ENCODE results near the gene PHACTR3. TPM values are rescaled to one million over a fixed set of nuclear protein-coding genes. Genes with fewer than 3 reads are reported as not detected.

Gene PHACTR3
- total and polyA plus RNA-seq, 4 donors = 0.14 to 0.42 (median 0.17) TPM

DNA sequence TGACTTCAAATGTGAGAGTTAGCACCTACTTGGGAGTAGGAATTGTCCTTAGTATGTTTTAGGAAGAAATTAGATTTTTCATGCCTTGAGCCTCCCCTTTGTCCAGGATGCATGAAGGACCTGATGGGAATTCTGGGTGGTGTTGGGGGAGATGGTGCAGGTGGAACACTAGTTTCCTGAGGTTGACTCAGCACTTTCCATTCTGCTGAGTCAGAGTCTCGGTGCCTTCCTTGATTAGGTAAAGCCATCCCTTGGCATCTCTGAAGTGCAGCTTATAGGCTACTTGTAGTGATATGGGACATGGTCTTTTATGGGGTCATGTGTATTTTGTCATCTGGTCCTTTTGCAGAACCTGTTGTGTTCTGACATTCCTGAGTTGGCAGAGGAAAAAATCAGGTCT is 105.3 kb downstream of the PHACTR3 start (continued):
- no peak for TF ChIP-seq RXRA (IDR thresholded peaks at IDR 0.05)

DNA sequence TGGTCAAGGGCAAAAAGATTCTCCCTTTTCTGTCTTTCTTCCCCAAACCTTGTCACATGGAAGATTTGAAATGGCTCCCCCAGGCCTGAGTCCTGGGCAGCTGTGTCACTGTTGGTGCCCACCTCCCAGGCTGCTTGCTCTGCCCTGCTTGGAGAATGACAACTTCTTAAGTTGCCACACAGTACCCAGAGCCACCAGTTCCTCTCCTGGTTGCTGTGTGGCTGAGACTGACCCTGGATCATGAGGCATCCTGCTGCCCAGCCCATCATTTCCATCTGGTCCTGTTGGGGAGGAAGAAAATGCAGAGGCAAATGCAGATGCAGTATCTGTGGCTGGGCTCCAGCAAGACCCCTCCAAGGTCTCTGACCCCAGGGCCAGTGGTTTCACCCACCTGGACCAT is 113.7 kb downstream of the PHACTR3 start:
- Histone ChIP-seq H3K27ac (ENCODE audit: low read depth in 1 of 2, low read length in 2 of 2) (no peak overlapping the region), H3K27me3 (ENCODE audit: control insufficient read depth in 4 of 4, insufficient read depth in 4 of 4, low read length in 3 of 4) (no peaks in the 10 kb centered on the region), H3K4me3 (ENCODE audit: low read depth in 1 of 3, low read length in 3 of 3) (no peak overlapping the region), H3K9me3 (ENCODE audit: control insufficient read depth in 4 of 4, low read length in 3 of 4) (peaks cover 0 to 2% (median 0%) of the 10 kb centered on the region in 4 donors), H3K9ac (ENCODE audit: low read depth in 1 of 2, low read length in 2 of 2) (no peak overlapping the region), H3K36me3 (ENCODE audit: control insufficient read depth in 4 of 4, insufficient read depth in 3 of 4, low read depth in 1 of 4, low read length in 3 of 4) (no peaks in the 10 kb centered on the region), H3K4me1 (ENCODE audit: control insufficient read depth in 4 of 4, insufficient read depth in 4 of 4, low read length in 3 of 4) (no peaks in the 10 kb centered on the region)
- DNase-seq (ENCODE audit: low spot score) = no peak
- TF ChIP-seq, protein P1, sequence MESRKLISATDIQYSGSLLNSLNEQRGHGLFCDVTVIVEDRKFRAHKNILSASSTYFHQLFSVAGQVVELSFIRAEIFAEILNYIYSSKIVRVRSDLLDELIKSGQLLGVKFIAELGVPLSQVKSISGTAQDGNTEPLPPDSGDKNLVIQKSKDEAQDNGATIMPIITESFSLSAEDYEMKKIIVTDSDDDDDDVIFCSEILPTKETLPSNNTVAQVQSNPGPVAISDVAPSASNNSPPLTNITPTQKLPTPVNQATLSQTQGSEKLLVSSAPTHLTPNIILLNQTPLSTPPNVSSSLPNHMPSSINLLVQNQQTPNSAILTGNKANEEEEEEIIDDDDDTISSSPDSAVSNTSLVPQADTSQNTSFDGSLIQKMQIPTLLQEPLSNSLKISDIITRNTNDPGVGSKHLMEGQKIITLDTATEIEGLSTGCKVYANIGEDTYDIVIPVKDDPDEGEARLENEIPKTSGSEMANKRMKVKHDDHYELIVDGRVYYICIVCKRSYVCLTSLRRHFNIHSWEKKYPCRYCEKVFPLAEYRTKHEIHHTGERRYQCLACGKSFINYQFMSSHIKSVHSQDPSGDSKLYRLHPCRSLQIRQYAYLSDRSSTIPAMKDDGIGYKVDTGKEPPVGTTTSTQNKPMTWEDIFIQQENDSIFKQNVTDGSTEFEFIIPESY (IDR thresholded peaks at IDR 0.05) = no peak
- TF ChIP-seq FOXA2 (IDR thresholded peaks at IDR 0.05) (no peak), RXRA (IDR thresholded peaks at IDR 0.05) (no peak), GABPA (IDR thresholded peaks at IDR 0.05 in 1 of 2, conservative IDR thresholded peaks at IDR 0.05 in 1 of 2) (no peak), FOXA1 (IDR thresholded peaks at IDR 0.05) (no peak), TAF1 (conservative IDR thresholded peaks at IDR 0.05) (no peak), JUND (IDR thresholded peaks at IDR 0.05) (no peak), SP1 (IDR thresholded peaks at IDR 0.05) (no peak), HNF4G (IDR thresholded peaks at IDR 0.05) (no peak), RAD21 (IDR thresholded peaks at IDR 0.05) (no peak), YY1 (IDR thresholded peaks at IDR 0.05) (no peak), EGR1 (IDR thresholded peaks at IDR 0.05; ENCODE audit: low read depth in 2 of 2) (no peak), HNF4A (conservative IDR thresholded peaks at IDR 0.05) (no peak), NR2F2 (IDR thresholded peaks at IDR 0.05) (no peak)
- TF ChIP-seq, protein P2, sequence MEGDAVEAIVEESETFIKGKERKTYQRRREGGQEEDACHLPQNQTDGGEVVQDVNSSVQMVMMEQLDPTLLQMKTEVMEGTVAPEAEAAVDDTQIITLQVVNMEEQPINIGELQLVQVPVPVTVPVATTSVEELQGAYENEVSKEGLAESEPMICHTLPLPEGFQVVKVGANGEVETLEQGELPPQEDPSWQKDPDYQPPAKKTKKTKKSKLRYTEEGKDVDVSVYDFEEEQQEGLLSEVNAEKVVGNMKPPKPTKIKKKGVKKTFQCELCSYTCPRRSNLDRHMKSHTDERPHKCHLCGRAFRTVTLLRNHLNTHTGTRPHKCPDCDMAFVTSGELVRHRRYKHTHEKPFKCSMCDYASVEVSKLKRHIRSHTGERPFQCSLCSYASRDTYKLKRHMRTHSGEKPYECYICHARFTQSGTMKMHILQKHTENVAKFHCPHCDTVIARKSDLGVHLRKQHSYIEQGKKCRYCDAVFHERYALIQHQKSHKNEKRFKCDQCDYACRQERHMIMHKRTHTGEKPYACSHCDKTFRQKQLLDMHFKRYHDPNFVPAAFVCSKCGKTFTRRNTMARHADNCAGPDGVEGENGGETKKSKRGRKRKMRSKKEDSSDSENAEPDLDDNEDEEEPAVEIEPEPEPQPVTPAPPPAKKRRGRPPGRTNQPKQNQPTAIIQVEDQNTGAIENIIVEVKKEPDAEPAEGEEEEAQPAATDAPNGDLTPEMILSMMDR (IDR thresholded peaks at IDR 0.05; ENCODE audit: low read depth, low read length, missing input control) = no peak
- TF ChIP-seq, protein P3, sequence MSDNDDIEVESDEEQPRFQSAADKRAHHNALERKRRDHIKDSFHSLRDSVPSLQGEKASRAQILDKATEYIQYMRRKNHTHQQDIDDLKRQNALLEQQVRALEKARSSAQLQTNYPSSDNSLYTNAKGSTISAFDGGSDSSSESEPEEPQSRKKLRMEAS (IDR thresholded peaks at IDR 0.05) = no peak
- TF ChIP-seq, protein P4, sequence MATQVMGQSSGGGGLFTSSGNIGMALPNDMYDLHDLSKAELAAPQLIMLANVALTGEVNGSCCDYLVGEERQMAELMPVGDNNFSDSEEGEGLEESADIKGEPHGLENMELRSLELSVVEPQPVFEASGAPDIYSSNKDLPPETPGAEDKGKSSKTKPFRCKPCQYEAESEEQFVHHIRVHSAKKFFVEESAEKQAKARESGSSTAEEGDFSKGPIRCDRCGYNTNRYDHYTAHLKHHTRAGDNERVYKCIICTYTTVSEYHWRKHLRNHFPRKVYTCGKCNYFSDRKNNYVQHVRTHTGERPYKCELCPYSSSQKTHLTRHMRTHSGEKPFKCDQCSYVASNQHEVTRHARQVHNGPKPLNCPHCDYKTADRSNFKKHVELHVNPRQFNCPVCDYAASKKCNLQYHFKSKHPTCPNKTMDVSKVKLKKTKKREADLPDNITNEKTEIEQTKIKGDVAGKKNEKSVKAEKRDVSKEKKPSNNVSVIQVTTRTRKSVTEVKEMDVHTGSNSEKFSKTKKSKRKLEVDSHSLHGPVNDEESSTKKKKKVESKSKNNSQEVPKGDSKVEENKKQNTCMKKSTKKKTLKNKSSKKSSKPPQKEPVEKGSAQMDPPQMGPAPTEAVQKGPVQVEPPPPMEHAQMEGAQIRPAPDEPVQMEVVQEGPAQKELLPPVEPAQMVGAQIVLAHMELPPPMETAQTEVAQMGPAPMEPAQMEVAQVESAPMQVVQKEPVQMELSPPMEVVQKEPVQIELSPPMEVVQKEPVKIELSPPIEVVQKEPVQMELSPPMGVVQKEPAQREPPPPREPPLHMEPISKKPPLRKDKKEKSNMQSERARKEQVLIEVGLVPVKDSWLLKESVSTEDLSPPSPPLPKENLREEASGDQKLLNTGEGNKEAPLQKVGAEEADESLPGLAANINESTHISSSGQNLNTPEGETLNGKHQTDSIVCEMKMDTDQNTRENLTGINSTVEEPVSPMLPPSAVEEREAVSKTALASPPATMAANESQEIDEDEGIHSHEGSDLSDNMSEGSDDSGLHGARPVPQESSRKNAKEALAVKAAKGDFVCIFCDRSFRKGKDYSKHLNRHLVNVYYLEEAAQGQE (IDR thresholded peaks at IDR 0.05) = no peak
- TF ChIP-seq, protein P5, sequence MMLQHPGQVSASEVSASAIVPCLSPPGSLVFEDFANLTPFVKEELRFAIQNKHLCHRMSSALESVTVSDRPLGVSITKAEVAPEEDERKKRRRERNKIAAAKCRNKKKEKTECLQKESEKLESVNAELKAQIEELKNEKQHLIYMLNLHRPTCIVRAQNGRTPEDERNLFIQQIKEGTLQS (IDR thresholded peaks at IDR 0.05) = no peak

Data from liver (tissue), 9 donors.